ENCODE results near the gene CST7.

The CST7 gene

DNA sequence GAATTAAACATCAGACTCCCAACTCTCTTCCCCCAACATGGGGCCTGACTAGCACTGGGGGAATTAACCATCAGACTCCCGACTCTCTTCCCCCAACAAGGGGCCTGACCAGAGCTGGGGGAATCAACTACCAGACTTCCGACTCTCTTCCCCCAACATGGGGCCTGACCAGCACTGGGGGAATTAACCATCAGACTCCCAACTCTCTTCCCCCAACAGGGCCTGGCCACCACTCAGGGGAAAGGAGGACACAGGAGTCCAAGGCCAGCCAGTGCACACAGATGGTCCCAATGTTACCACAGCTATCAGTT is 13.1 kb downstream of the CST7 start:
- peaks cover 20% of the 10 kb centered on the region for H3K36me3 ChIP-seq (ENCODE audit: control insufficient read depth, insufficient read depth, low read length)
- TF ChIP-seq, protein P1, sequence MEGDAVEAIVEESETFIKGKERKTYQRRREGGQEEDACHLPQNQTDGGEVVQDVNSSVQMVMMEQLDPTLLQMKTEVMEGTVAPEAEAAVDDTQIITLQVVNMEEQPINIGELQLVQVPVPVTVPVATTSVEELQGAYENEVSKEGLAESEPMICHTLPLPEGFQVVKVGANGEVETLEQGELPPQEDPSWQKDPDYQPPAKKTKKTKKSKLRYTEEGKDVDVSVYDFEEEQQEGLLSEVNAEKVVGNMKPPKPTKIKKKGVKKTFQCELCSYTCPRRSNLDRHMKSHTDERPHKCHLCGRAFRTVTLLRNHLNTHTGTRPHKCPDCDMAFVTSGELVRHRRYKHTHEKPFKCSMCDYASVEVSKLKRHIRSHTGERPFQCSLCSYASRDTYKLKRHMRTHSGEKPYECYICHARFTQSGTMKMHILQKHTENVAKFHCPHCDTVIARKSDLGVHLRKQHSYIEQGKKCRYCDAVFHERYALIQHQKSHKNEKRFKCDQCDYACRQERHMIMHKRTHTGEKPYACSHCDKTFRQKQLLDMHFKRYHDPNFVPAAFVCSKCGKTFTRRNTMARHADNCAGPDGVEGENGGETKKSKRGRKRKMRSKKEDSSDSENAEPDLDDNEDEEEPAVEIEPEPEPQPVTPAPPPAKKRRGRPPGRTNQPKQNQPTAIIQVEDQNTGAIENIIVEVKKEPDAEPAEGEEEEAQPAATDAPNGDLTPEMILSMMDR (IDR thresholded peaks at IDR 0.05; ENCODE audit: insufficient read depth, low read length, poor library complexity, severe bottlenecking), result no peak
- no peak for DNase-seq (ENCODE audit: extremely low read depth, insufficient read length)
- no peak overlapping the region for H3K4me3 ChIP-seq (replicated peaks; ENCODE audit: low read depth, low read length)
- H3K27me3 ChIP-seq (replicated peaks; ENCODE audit: control insufficient read depth, insufficient read depth, low read length), result no peaks in the 10 kb centered on the region

DNA sequence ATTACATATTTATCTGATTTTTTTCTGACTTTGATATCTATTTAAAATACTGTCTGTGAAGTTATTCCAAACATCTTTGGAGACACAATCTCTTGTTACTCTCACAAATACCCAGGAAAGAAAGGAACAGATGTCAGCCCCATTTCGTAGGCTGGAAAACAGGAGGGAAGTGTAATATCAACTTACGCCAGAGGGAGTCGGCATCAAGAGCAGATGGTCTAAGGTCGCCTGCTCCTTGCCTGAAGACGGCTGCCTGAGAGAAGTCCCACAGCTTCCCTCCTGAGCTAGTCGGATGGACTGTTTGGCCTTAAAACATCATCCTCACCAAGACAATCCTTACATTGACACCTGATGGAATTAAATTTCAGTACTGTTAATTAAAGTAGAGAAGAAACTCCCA is 13.4 kb downstream of the CST7 start:
- no peak overlapping the region for H3K4me3 ChIP-seq (replicated peaks; ENCODE audit: low read depth, low read length)
- H3K27me3 ChIP-seq (replicated peaks; ENCODE audit: control insufficient read depth, insufficient read depth, low read length), result no peaks in the 10 kb centered on the region
- peaks cover 20% of the 10 kb centered on the region for H3K36me3 ChIP-seq (ENCODE audit: control insufficient read depth, insufficient read depth, low read length)
- TF ChIP-seq, protein P1 (IDR thresholded peaks at IDR 0.05; ENCODE audit: insufficient read depth, low read length, poor library complexity, severe bottlenecking), result no peak
- no peak for DNase-seq (ENCODE audit: extremely low read depth, insufficient read length)

DNA sequence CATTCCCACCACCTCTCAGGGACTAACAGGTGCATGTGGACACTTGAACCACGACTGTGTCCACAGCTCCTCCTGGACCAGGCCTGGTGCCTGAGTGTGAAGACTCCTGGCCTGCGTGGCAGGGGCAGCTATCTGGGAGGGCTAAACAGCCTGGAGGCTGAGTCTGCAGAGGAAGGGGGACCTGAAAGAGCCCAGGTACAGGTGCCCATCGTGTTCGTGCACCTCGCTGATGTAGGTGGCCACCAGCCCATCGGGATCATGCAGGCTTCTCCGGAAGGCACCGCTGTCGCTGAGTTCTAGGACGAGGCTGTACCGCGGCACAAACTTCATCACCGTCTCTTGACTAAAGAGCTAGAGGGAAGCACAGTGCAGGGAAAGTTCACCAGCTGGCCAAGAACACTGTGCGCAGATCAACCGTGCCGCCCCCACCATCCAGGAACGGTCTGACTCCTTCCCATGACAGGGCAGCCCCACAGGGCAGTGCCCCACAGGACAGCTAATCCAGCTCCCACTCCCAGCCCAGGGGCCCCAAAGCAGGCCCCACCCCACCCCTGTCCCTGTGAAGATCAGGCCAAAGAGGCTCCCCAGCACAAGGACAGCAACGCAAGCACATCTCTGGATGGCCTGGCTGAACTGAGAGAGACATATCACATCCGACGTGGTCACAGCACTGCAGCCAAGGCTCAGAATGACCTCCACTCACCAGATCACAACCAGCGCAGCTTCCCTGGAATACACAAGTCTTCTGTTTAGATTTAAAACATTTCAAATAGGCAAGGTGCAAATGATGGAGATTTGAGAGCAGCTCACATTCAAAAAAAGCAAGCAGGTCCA is 14.8 kb downstream of the CST7 start:
- peaks cover 21% of the 10 kb centered on the region for H3K36me3 ChIP-seq (ENCODE audit: control insufficient read depth, insufficient read depth, low read length)
- H3K4me3 ChIP-seq (replicated peaks; ENCODE audit: low read depth, low read length), result no peak overlapping the region
- no peak for DNase-seq (ENCODE audit: extremely low read depth, insufficient read length)
- no peaks in the 10 kb centered on the region for H3K27me3 ChIP-seq (replicated peaks; ENCODE audit: control insufficient read depth, insufficient read depth, low read length)
- TF ChIP-seq, protein P1 (IDR thresholded peaks at IDR 0.05; ENCODE audit: insufficient read depth, low read length, poor library complexity, severe bottlenecking), result no peak

DNA sequence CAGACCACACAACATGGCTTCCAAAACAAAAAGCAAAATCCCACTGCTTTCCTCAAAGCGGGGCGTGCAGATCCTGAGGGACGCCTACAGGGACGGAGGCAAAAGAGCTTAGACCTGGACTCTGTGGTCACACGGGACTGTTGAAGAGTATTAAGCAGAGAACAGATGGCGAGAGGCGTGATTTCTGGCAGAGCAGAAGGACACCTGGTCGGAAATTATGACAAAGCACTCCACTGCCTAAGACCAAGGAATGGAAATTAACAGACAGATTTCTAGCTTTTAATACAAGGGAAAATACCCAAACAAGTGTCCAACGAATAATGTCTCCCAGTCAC is 15.4 kb downstream of the CST7 start:
- peaks cover 22% of the 10 kb centered on the region for H3K36me3 ChIP-seq (ENCODE audit: control insufficient read depth, insufficient read depth, low read length)
- no peak overlapping the region for H3K4me3 ChIP-seq (replicated peaks; ENCODE audit: low read depth, low read length)
- H3K27me3 ChIP-seq (replicated peaks; ENCODE audit: control insufficient read depth, insufficient read depth, low read length), result no peaks in the 10 kb centered on the region
- TF ChIP-seq, protein P1 (IDR thresholded peaks at IDR 0.05; ENCODE audit: insufficient read depth, low read length, poor library complexity, severe bottlenecking), result no peak
- no peak for DNase-seq (ENCODE audit: extremely low read depth, insufficient read length)

DNA sequence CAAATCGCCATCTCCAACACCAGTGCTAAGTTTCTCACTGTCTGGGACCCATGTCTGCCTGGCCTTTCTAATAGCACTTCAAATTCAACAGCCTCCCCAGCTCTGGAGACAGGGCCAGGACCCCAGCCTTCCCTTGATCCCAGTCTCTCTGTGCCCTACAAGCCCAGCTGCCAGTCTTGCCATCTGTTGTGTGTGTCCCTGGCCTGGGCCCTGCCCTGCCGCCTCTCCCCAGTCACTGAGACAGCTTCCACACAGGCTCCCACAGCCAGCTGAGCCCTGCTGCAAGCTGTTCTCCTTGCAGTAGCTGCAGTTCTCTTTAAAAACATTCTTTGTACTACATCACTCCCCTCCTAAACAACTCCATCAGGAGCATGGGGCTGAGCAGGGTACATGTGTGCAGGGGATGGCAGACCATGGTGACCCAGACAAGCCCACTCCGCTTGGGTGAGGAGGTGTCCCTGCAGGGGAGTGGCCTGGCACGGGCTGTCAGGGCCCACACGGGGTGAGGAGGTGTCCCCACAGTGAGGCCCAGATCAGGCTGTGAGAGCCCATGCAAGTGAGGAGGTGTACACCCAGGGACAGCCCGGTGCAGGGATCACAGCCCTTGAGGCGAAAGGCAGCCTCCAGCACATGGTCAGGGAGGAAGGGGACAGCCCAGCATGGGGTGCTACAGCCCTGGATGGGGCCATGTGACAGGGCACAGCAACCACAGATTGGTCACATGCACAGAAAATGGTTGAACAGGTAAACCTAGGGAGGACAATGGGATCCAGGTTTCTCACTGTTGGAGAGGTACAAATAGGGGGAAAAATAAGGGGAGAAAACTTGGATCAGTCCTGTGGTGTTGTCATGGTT is 16.2 kb downstream of the CST7 start:
- no peak overlapping the region for H3K4me3 ChIP-seq (replicated peaks; ENCODE audit: low read depth, low read length)
- no peak for DNase-seq (ENCODE audit: extremely low read depth, insufficient read length)
- H3K27me3 ChIP-seq (replicated peaks; ENCODE audit: control insufficient read depth, insufficient read depth, low read length), result no peaks in the 10 kb centered on the region
- peaks cover 25% of the 10 kb centered on the region for H3K36me3 ChIP-seq (ENCODE audit: control insufficient read depth, insufficient read depth, low read length)
- TF ChIP-seq, protein P1 (IDR thresholded peaks at IDR 0.05; ENCODE audit: insufficient read depth, low read length, poor library complexity, severe bottlenecking), result no peak
